ENCODE measurements around the gene GRM1. TPM values are rescaled to one million over a fixed set of nuclear protein-coding genes. Genes with fewer than 3 reads are reported as not detected.

The GRM1 gene
- polyA plus RNA-seq, 2 of the 4 experiments (the other 2 are of a cell fraction) = 0.04 TPM; not detected in 1

DNA sequence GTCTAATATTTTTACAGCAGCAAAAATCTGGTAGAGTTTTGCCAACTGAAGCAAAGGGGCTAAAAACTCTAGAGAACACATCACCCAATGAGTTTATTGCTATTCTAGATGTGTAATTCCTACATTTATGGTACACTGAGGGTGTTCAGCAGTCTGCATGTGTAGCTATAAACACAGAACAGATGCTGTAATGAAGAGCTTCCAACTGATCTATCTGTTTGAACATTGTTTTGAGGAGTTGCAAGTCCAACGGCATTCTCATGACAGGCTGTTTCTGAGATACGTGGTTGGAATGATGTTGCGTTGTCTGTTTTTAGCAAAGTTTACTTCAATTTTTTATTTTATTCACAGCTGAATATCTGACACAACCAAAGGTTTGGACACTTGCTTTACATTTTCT is 373.6 kb downstream of the GRM1 start:
- CTCF ChIA-PET = no interaction called here
- Histone ChIP-seq H3K9me3 (no peaks in the 10 kb centered on the region), H3K4me3 (no peak overlapping the region), H3K27ac (no peak overlapping the region), H3K4me1 (no peaks in the 10 kb centered on the region), H3K4me2 (no peak overlapping the region)
- 67% methylated on average over 3 of the region's 3 CpGs for WGBS (ENCODE audit: missing lambda C conversion rate)
- TF ChIP-seq ZSCAN20 (CRISPR knock-in tag; IDR thresholded peaks at IDR 0.05) = no peak
- TF ChIP-seq, protein P1, sequence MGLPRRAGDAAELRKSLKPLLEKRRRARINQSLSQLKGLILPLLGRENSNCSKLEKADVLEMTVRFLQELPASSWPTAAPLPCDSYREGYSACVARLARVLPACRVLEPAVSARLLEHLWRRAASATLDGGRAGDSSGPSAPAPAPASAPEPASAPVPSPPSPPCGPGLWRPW (IDR thresholded peaks at IDR 0.05) = no peak
- FAIRE-seq (no peak), ATAC-seq (no peak), DNase-seq (ENCODE audit: low read depth in 1 of 2, low spot score in 1 of 2) (no peak)
- POLR2A ChIA-PET = no interaction called here

DNA sequence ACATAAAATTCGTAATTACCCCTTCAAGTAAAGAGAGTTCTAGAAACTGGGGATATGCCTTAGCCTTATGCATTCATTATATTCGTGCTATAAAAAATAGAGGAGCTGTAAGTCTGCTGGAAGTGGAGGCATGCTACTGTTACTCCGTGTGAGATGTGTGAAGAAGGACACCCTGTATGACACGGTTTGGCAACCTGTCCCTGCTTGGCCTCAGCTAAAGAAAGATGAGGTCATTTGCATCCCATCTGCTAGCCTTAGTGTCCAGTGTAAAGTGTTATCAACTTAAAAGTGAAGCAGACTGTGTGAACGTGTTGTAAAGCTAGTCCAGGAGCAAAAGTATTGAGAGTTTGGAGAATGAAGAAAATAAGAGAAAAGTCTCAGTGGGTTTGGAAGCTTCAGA is 379.7 kb downstream of the GRM1 start:
- FAIRE-seq (no peak), ATAC-seq (no peak), DNase-seq (ENCODE audit: low read depth in 1 of 2, low spot score in 1 of 2) (no peak)
- CTCF ChIA-PET = no interaction called here
- WGBS (ENCODE audit: missing lambda C conversion rate) = 3% methylated on average over 5 of the region's 5 CpGs
- TF ChIP-seq SMC3 (IDR thresholded peaks at IDR 0.05) (no peak), RCOR1 (IDR thresholded peaks at IDR 0.05; ENCODE audit: low read depth, low read length) (no peak), NR3C1 (IDR thresholded peaks at IDR 0.05) (no peak), RARB (CRISPR knock-in tag; IDR thresholded peaks at IDR 0.05) (no peak), RFX5 (IDR thresholded peaks at IDR 0.05) (no peak), CHD2 (IDR thresholded peaks at IDR 0.05; ENCODE audit: low read length, partially characterized antibody) (no peak), HOXA7 (CRISPR knock-in tag; IDR thresholded peaks at IDR 0.05) (no peak), TP53 (CRISPR knock-in tag; IDR thresholded peaks at IDR 0.05) (no peak)
- TF ChIP-seq, protein P2, sequence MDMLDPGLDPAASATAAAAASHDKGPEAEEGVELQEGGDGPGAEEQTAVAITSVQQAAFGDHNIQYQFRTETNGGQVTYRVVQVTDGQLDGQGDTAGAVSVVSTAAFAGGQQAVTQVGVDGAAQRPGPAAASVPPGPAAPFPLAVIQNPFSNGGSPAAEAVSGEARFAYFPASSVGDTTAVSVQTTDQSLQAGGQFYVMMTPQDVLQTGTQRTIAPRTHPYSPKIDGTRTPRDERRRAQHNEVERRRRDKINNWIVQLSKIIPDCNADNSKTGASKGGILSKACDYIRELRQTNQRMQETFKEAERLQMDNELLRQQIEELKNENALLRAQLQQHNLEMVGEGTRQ (IDR thresholded peaks at IDR 0.05) = no peak
- TF ChIP-seq, protein P3, sequence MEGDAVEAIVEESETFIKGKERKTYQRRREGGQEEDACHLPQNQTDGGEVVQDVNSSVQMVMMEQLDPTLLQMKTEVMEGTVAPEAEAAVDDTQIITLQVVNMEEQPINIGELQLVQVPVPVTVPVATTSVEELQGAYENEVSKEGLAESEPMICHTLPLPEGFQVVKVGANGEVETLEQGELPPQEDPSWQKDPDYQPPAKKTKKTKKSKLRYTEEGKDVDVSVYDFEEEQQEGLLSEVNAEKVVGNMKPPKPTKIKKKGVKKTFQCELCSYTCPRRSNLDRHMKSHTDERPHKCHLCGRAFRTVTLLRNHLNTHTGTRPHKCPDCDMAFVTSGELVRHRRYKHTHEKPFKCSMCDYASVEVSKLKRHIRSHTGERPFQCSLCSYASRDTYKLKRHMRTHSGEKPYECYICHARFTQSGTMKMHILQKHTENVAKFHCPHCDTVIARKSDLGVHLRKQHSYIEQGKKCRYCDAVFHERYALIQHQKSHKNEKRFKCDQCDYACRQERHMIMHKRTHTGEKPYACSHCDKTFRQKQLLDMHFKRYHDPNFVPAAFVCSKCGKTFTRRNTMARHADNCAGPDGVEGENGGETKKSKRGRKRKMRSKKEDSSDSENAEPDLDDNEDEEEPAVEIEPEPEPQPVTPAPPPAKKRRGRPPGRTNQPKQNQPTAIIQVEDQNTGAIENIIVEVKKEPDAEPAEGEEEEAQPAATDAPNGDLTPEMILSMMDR (IDR thresholded peaks at IDR 0.05) = no peak
- no peaks in the 10 kb centered on the region for H3K4me1 ChIP-seq
- no peak overlapping the region for H3K4me2 ChIP-seq
- H3K27ac ChIP-seq = no peak overlapping the region
- H3K9me3 ChIP-seq = no peaks in the 10 kb centered on the region
- H3K4me3 ChIP-seq = no peak overlapping the region
- POLR2A ChIA-PET = no interaction called here

DNA sequence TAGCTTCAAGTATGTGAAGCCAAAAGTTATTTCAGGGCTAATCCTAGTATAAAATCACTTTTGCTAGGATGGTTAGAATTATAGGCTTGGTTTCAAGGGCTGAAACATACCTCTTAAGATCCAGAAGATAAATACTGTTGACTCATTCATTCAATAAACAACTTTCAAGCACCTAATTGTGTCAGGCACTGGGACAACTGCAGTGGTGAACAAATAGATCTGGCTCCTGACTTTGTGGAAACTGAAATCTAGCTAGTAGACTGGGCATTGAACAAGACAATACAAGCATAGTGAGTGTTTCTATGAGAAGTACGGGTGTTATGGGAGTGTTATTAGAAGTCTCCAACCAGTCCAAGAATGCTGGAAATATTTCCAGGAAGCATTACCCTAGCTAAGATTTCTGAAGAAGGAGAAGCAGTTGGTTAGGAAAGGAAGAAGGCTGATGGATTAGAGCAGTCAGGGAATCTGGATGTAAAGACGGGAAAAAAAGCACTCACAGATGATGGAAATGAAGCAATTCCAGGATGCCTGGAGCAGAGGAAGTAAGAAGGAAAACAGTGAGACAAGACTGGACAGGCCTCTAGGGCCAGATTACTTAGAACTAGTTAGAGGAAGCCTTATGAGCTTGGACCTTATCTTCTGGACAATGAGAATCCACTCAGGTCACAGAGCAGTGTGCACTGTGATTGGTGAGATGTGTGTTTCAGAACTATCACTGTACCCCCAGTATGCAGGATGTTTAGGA is 382.2 kb downstream of the GRM1 start:
- no peak overlapping the region for H3K27ac ChIP-seq
- ChIA-PET CTCF (no interaction called here), POLR2A (no interaction called here)
- no peak for FAIRE-seq
- H3K9me3 ChIP-seq = no peaks in the 10 kb centered on the region
- TF ChIP-seq, protein P2 (IDR thresholded peaks at IDR 0.05) = no peak
- TF ChIP-seq SMC3 (IDR thresholded peaks at IDR 0.05) = no peak
- TF ChIP-seq MAZ (IDR thresholded peaks at IDR 0.05; ENCODE audit: borderline replicate concordance, low read depth, low read length) = no peak
- no peak for TF ChIP-seq HDAC2 (IDR thresholded peaks at IDR 0.05)
- no peak for TF ChIP-seq RARB (CRISPR knock-in tag; IDR thresholded peaks at IDR 0.05)
- TF ChIP-seq, protein P4, sequence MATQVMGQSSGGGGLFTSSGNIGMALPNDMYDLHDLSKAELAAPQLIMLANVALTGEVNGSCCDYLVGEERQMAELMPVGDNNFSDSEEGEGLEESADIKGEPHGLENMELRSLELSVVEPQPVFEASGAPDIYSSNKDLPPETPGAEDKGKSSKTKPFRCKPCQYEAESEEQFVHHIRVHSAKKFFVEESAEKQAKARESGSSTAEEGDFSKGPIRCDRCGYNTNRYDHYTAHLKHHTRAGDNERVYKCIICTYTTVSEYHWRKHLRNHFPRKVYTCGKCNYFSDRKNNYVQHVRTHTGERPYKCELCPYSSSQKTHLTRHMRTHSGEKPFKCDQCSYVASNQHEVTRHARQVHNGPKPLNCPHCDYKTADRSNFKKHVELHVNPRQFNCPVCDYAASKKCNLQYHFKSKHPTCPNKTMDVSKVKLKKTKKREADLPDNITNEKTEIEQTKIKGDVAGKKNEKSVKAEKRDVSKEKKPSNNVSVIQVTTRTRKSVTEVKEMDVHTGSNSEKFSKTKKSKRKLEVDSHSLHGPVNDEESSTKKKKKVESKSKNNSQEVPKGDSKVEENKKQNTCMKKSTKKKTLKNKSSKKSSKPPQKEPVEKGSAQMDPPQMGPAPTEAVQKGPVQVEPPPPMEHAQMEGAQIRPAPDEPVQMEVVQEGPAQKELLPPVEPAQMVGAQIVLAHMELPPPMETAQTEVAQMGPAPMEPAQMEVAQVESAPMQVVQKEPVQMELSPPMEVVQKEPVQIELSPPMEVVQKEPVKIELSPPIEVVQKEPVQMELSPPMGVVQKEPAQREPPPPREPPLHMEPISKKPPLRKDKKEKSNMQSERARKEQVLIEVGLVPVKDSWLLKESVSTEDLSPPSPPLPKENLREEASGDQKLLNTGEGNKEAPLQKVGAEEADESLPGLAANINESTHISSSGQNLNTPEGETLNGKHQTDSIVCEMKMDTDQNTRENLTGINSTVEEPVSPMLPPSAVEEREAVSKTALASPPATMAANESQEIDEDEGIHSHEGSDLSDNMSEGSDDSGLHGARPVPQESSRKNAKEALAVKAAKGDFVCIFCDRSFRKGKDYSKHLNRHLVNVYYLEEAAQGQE (IDR thresholded peaks at IDR 0.05) = no peak
- TF ChIP-seq CEBPB (IDR thresholded peaks at IDR 0.05) = no peak
- TF ChIP-seq, protein P3 (IDR thresholded peaks at IDR 0.05) = no peak
- TF ChIP-seq NFE2L2 (conservative IDR thresholded peaks at IDR 0.05; ENCODE audit: low read length) = no peak
- TF ChIP-seq NR3C1 (IDR thresholded peaks at IDR 0.05) = no peak
- 53% methylated on average over 2 of the region's 2 CpGs for WGBS (ENCODE audit: missing lambda C conversion rate)
- no peaks in the 10 kb centered on the region for H3K4me1 ChIP-seq
- DNase-seq (ENCODE audit: low read depth in 1 of 2, low spot score in 1 of 2) = no peak
- ATAC-seq = no peak
- no peak overlapping the region for H3K4me3 ChIP-seq
- no peak overlapping the region for H3K4me2 ChIP-seq

Data from A549 (cell line).